HG02970 (cell line): Measurements from ENCODE around the gene TMEM163.
"Not testable (repeated sequence)": the region's sequence is repeated elsewhere in the genome, so short reads cannot be mapped to it uniquely, and the experiment has no call there.

Source experiments
- ATAC-seq: cut with Tn5 transposase; IDR thresholded peaks from one replicate; pipeline ENCODE4 v1.9.1; 2021; ENCODE audit warnings: mild to moderate bottlenecking, moderate library complexity, moderate number of reproducible peaks; ENCODE audit not compliant: unreplicated experiment, low FRiP score

Gene TMEM163

DNA sequence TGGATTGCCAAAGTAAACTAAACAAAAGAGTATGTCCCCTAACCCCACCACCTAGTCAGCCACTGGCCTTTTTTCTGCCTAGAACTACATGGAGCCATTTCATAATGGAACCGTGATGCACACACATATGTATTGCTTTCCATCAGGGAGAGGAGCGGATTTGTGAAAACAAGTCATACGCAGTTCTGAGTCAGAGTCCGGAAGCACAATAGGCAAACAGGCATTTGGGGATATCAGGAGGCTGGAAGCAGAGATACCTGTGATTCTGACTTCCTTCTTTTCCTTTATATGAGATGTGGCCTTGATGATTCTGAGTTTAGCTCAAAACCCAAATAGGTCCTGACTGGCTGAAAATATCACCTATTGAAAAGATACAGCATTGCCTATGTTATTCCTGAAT, 93.5 kb downstream of the TMEM163 start:
- ATAC-seq: no peak

DNA sequence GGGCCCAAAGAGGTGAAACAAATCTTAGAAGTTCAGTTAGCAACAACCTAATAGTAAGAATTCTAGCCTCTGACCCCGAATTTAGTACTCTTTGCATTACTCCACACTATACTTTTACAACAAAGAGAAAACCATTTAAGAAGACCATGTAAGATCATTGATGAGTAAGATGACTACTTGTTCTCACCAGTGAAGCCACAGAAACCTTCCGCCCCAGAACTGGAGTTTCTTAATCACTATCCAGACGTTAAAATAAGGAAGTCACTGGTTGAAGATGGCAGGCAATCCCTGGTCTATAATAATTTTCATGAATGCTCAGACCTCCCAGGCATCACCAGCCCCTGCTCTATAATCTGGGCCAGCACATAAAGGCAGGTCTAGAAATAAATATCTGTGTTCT, 95.0 kb downstream of the TMEM163 start:
- ATAC-seq: no peak

GRCh38 chr2:134623046-134623445, 95.8 kb downstream of the TMEM163 start:
- no peak for ATAC-seq

- no peak for ATAC-seq
Observed at GRCh38 chr2:134621939-134622705, 96.7 kb downstream of the TMEM163 start.

GRCh38 chr2:134619250-134619649, 99.5 kb downstream of the TMEM163 start:
- ATAC-seq: no peak

DNA sequence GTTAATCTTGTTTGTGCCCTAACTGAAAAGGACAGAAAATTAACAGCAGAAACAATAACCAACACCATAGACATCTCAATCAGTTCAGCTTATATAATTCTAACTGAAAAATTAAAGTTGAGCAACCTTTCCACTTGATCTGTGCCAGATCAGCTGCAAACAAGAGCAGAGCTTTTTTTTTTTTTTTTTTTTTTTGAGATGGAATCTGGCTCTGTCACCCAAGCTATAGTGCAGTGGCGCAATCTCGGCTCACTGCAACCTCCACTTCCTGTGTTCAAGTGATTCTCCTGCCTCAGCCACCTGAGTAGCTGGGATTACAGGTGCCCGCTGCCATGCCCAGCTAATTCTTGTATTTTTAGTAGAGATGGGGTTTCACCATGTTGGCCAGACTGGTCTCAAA, 103.3 kb downstream of the TMEM163 start:
- ATAC-seq: not testable (repeated sequence)

DNA sequence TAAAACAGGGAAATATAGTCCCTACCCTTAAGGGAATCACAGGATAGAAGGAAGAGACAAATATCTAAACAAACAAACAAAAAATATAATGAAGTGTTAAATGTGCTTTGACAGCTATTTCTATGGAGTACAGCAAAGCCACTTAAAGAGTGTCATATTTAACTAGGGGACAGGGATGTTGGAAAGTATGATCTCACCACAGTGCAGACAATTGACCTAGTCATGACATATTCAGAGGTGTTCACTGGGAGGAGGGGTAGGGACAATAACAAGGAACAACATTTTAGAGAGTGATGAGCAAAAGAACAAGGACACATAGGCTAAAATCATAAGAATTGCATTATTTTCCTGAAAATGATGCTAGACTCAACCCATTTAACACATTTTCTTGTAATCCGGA, 107.5 kb downstream of the TMEM163 start:
- no peak for ATAC-seq

DNA sequence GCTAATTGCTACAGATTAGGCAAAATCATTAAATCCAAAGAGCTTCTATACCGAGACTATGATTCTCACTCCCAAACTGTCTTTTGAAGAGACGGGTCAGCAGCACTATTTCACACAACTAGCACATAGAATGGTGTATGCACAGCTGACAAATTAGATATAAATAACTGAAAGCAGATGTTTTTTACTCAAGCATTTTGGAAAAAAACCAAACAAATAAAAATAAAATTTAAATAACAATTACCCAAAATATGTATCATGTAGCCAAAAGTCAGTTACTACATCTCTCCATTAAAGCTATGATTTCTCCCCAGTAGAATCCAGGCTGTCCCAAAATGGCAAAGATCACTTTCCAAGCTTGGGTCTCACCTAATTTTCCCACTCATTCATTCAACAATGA, 107.9 kb downstream of the TMEM163 start:
- no peak for ATAC-seq

DNA sequence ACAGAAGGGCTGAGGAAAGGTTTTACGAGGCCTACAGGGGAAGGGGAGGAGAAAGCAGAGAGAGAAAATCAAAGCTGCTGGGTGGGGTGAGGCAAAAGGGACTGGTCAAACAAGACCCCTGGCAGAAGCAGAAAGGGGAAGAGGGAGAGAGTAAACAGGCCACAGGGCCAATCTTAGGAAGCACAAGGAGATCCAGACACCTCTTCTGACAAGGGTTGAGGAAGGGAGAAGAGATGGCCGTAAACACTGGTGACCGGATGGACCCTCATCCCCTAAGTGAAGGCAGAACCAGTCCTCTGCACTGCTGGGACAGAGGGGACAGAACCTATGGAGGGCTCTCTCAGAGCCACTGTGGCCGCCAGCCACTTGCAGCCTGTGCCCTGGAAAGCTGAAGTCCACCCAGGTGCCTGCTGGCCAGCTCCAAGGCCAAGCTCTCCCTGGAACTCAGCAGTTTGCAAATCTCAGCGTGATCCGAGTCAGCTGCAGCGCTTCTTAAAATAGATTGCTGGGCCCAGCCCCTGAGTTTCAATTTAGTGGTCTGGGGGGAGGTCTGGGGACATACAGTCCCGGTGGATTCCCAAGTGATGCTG, 108.8 kb downstream of the TMEM163 start:
- no peak for ATAC-seq

DNA sequence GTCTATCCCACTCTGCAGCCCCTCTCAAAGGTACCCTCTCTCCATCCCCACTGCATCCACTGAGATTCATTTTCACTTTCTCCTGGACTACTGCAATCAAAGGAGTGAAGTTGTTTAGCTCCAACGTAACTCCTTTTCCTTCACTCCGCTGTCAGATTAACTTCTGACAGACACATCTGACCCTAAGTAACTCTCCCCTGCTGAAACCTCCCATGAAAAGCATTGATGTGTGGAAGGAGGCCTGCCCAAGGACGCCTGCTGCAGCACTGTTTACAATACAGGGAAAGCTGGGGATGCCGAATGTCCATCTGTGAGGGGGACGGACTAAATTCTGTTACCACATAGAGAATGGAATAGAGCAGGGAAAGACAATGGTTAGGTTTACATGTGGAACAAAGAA, 114.8 kb downstream of the TMEM163 start:
- ATAC-seq: no peak

GRCh38 chr2:134602666-134603065, 116.1 kb downstream of the TMEM163 start:
- ATAC-seq: no peak

GRCh38 chr2:134601264-134601663, 117.5 kb downstream of the TMEM163 start:
- ATAC-seq: no peak

DNA sequence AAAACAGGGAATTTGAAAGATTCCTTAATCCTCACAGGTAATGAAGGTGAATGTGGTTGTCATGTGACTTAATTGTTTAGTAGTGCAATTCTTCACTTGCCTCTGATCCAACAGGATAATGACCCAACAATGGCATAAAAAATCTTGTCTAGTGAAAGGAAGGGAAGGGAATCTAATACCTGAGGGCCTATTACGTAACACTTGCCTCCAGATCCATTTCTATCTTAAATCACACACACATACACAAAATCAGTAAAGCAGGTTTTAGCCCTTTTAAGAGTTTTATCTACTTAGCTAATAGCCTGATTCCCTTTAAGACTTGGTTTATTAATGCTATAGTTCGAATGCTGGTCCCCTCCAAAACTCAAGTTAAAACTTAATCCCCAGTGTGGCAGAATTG, 118.6 kb downstream of the TMEM163 start:
- no peak for ATAC-seq

DNA sequence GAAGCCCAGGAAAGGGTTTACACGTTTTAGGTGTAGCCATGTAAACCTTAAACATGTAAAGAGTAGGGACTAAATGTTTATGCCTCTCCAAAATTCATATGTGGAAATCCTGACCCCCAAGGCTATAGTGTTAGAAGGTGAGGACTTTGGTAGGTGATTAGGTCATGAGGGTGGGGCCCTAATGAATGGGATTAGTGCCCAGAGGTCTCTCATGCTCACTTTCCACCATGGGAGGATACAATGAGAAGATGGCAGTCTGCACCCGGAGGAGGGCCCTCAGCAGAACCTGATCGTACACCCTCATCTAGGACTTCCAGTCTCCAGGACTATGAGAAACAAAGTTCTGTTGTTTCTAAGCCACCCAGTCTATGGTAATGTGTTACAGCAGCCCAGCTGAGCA, 119.6 kb downstream of the TMEM163 start:
- no peak for ATAC-seq

DNA sequence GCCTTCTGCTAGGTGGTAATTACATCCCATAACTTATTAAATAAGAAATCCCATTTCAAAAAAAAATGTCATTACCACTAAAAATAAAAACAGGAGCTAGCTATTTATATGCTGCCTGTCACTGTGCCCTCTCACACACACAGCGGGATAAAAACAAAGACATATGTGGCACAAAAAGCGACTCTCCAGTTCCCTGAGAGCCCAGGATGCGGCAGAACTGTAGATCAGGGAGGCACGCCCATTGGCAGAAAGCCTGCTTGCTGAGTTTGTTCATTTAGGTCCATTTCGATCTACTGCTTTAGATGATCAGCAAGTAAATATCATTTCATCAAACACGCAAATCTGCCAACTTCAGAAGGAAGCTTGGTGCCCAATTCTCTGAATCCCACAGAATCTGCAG, 124.4 kb downstream of the TMEM163 start:
- ATAC-seq: no peak

GRCh38 chr2:134593519-134593918, 125.3 kb downstream of the TMEM163 start:
- ATAC-seq: no peak

- no peak for ATAC-seq
Observed at GRCh38 chr2:134592377-134592776, 126.4 kb downstream of the TMEM163 start.

DNA sequence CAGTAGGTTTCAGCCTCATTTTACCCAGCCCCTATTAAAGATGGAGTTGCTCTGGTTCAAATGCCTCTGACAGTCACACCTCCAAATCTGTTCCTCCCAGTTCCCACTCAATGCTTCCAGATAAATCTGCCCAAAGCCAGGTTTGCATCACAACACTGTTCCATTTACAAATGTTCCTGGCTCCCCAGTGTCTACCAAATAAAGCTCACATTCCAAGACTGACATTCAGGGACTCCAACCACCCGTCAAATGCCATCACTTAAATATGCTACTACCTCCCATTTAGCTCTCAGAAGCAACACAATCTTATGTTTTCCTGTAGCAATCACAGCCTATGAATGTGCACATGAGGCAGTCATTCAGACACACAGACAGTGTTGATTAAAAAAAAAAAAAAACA, 127.3 kb downstream of the TMEM163 start:
- ATAC-seq: no peak

DNA sequence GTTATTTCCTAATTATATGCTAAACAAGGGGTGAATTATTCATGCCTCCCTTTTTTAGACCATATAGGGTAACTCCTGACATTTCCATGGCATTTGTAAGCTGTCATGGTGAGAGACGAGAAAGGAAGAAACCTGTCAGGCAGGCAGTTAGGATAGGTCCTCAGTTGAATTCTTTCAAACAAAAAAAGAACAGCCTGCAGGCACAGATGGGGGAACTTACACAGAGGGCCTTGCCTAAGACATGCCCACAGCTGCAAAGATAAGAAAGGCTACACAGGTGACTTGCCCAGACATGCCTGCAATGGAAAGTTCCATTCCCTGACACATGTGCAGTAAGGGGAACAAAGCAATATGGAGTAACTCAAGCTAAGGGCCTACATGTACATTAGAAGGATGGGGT, 128.1 kb downstream of the TMEM163 start:
- ATAC-seq: no peak

GRCh38 chr2:134589171-134590083, 129.4 kb downstream of the TMEM163 start:
- not testable (repeated sequence) for ATAC-seq

GRCh38 chr2:134588556-134588955, 130.2 kb downstream of the TMEM163 start:
- ATAC-seq: no peak
